ENCODE results near the gene FNDC10. TPM values are rescaled to one million over a fixed set of nuclear protein-coding genes. Genes with fewer than 3 reads are reported as not detected.

Gene FNDC10
- total RNA-seq, 4 donors from 2014 or later: 1.9 to 2.6 (median 2.2) TPM; not detected in 1

DNA sequence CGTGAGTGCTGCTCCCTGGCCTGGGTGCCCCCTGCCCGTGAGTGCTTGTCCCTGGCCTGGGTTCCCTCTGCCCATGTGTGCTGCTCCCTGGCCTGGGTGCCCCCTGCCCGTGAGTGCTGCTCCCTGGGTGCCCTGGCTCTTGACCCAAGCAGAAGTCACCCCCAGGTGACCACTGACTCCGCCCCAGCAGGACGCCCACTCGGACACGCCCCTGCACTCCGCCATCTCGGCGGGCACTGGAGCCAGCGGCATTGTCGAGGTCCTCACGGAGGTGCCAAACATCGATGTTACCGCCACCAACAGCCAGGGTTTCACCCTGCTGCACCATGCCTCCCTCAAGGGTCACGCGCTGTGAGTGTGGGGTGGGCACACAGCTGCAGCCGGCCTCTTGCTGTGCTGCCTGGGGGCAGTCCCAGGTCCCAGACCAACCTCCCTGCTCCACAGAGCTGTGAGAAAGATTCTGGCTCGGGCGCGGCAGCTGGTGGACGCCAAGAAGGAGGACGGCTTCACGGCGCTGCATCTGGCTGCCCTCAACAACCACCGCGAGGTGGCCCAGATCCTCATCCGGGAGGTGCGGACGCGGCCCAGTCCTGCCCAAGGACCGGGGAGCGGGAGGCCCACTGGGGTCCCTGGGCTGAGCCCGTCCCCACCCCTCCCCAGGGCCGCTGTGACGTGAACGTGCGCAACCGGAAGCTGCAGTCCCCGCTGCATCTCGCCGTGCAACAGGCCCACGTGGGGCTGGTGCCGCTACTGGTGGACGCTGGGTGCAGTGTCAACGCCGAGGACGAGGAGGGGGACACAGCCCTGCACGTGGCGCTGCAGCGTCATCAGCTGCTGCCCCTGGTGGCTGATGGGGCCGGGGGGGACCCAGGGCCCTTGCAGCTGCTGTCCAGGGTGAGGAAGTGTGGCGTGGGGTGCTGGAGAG, 28.2 kb upstream of the FNDC10 start:
- ATAC-seq (ENCODE audit: low FRiP score): no peak
- DNase-seq (ENCODE audit: low spot score): no peak

GRCh38 chr1:1627261-1627828, 27.4 kb upstream of the FNDC10 start:
- TF ChIP-seq CTCF (IDR thresholded peaks at IDR 0.05): no peak
- DNase-seq (ENCODE audit: low spot score) (no peak), ATAC-seq (ENCODE audit: low FRiP score) (no peak)

More for the DNA sequence above, 28.2 kb upstream of the FNDC10 start:
- TF ChIP-seq CTCF (IDR thresholded peaks at IDR 0.05): no peak

DNA sequence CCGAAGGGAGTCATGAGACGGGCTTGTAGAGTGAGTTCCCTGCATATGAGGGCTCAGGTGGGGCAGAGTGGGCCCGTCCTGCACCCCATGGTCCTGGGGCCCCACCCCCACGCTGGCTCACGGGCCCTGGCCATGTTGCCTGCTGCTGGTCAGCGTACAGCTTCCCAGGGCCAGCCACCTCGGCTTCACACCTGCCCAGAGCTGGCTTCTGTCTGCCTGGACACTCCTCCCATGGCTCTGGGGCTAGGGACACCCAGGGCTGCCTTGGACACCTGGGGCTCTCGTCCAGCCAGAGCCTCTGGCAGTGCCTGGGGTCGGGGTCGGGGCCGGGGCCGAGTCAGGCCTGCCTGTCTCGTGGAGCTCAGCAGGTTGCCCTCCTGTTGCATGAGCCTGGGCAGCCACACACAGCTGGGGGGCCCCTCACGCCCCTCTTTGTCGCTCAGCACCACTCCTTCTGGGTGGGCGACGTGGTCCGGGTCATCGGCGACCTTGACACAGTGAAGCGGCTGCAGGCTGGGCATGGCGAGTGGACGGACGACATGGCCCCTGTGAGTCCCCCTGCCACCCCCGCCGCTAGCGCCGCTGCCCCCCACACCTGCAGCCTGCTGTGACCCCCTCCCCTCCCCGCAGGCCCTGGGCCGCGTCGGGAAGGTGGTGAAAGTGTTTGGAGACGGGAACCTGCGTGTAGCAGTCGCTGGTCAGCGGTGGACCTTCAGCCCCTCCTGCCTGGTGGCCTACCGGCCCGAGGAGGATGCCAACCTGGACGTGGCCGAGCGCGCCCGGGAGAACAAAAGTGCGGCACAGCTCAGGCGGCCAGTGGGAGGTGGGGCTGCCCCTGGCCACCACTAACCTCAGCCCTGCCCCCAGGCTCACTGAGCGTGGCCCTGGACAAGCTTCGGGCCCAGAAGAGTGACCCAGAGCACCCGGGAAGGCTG, 26.5 kb upstream of the FNDC10 start:
- no peak for ATAC-seq (ENCODE audit: low FRiP score)
- no peak for DNase-seq (ENCODE audit: low spot score)
- no peak for TF ChIP-seq CTCF (IDR thresholded peaks at IDR 0.05)

DNA sequence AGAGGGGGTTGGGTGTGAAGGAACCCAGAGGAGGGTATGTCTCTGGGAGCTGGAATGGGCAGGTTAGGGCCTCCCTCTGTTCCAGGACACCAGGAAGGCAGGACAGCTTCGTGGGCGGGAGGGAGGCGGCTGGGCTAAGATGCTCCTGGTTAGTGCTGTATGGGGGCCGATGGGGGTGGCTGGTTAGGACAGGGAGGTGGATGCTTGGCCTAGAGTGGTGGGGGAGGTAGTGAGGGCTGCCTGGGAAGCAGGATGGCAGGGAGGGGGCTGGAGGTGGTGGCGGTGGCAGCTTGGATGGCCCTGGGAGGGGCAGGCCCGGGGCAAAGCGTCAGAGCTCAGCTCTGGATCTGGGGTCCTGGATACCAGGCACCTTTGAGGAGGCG, 25.9 kb upstream of the FNDC10 start:
- DNase-seq (ENCODE audit: low spot score) (no peak), ATAC-seq (ENCODE audit: low FRiP score) (no peak)
- TF ChIP-seq CTCF (IDR thresholded peaks at IDR 0.05): no peak

- ATAC-seq (ENCODE audit: low FRiP score) (no peak), DNase-seq (ENCODE audit: low spot score) (no peak)
- TF ChIP-seq CTCF (IDR thresholded peaks at IDR 0.05): no peak
These were observed 25.5 kb upstream of the FNDC10 start for GRCh38 chr1:1625404-1625775.

- TF ChIP-seq CTCF (IDR thresholded peaks at IDR 0.05): no peak
- DNase-seq (ENCODE audit: low spot score): no peak
- no peak for ATAC-seq (ENCODE audit: low FRiP score)
These were observed 24.8 kb upstream of the FNDC10 start for GRCh38 chr1:1624443-1625403.
